ENCODE results near the gene UBXN7.

DNA sequence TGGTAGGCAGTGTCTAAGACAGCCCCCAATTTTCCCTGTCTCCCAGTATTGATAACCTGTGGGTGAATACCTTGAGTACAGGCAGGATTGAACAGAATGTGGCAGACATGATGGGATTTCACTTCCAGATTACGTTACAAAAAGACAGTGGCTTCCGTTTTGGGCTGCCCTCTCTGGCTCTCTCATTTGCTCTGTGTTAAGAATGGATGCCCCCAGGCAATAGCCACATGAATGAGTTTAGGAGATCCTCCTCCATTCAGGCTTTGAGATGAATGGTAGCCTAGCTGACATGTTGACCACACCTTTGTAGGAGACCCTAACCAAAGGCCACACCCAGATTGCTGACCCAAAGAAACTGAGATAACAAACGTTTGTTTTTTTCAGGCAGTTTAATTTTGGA lies 34.3 kb downstream of the UBXN7 start:
- TF ChIP-seq, protein P1, sequence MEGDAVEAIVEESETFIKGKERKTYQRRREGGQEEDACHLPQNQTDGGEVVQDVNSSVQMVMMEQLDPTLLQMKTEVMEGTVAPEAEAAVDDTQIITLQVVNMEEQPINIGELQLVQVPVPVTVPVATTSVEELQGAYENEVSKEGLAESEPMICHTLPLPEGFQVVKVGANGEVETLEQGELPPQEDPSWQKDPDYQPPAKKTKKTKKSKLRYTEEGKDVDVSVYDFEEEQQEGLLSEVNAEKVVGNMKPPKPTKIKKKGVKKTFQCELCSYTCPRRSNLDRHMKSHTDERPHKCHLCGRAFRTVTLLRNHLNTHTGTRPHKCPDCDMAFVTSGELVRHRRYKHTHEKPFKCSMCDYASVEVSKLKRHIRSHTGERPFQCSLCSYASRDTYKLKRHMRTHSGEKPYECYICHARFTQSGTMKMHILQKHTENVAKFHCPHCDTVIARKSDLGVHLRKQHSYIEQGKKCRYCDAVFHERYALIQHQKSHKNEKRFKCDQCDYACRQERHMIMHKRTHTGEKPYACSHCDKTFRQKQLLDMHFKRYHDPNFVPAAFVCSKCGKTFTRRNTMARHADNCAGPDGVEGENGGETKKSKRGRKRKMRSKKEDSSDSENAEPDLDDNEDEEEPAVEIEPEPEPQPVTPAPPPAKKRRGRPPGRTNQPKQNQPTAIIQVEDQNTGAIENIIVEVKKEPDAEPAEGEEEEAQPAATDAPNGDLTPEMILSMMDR (IDR thresholded peaks at IDR 0.05 in 4 of 5, conservative IDR thresholded peaks at IDR 0.05 in 1 of 5): no peak
- no peak for TF ChIP-seq POLR2A (IDR thresholded peaks at IDR 0.05)

All from gastrocnemius medialis (tissue), 4 donors.